A549 (cell line): ENCODE measurements around the gene CDC16. TPM values are rescaled to one million over a fixed set of nuclear protein-coding genes. Genes with fewer than 3 reads are reported as not detected.

Source experiments
- ATAC-seq, 2 experiments: fragments of 200-7000 bp in 1 of 2; fragments of >200 bp in 1 of 2; cut with Nextera tagmentation in 1 of 2; cut with Tn5 transposase in 1 of 2; 3 replicates each; pipeline versions ENCODE4 v1.8.0 to v1.9.1; 2018 to 2020; ENCODE audit warnings: mild to moderate bottlenecking in 1 of 2, moderate library complexity in 1 of 2
- CTCF ChIA-PET: fragments of 300-600 bp; sonication (Branson Sonifier 250); formaldehyde crosslinking; extraction: SDS; loops from one replicate; lab custom pipeline; 2021; ENCODE audit warnings: antibody characterized with exemption, inconsistent platforms; lab: Yijun Ruan, JAX
- POLR2A ChIA-PET: fragments of 350-600 bp; formaldehyde crosslinking; extraction: SDS; loops from one replicate; lab custom pipeline; 2021; ENCODE audit warnings: antibody characterized with exemption, inconsistent platforms; lab: Yijun Ruan, JAX
- DNase-seq, 2 experiments: peaks; one replicate each; pipeline versions ENCODE4 v3.0.0 to v3.0.0-alpha.2; 2011 to 2016; ENCODE audit warnings: low read depth in 1 of 2, low spot score in 1 of 2
- FAIRE-seq: peaks from 2 replicates; lab custom pipeline; 2011; peaks lifted over from hg19 to GRCh38; lab: Jason Lieb, UNC
- H3K27ac ChIP-seq, 2 experiments: fragments of >200 bp; sonication (Bioruptor Twin); formaldehyde crosslinking; 3 replicates each; pipeline ENCODE4 v1.5.1; 2016 to 2017
- H3K4me1 ChIP-seq: fragments of >200 bp; sonication (Bioruptor Twin); formaldehyde crosslinking; 3 replicates; pipeline ENCODE4 v1.6.1; 2016
- H3K4me2 ChIP-seq: fragments of >200 bp; sonication (Bioruptor Twin); formaldehyde crosslinking; 3 replicates; pipeline ENCODE4 v1.6.1; 2016
- H3K4me3 ChIP-seq: fragments of >200 bp; sonication (Bioruptor Twin); formaldehyde crosslinking; 3 replicates; pipeline ENCODE4 v1.5.1; 2016
- H3K9me3 ChIP-seq: fragments of >200 bp; sonication (Bioruptor Twin); formaldehyde crosslinking; 3 replicates; pipeline ENCODE4 v1.6.1; 2016
- ATOH8 ChIP-seq: fragments of 250-450 bp; sonication (Bioruptor Pico); IDR thresholded peaks from 2 replicates; pipeline ENCODE4 v1.5.0; 2020; ENCODE audit warnings: low read depth, mild to moderate bottlenecking, moderate library complexity
- BCL3 ChIP-seq: fragments of >200 bp; sonication (Bioruptor Twin); formaldehyde crosslinking; IDR thresholded peaks from 3 replicates; pipeline ENCODE4 v1.6.1; 2016
- BHLHE40 ChIP-seq: IDR thresholded peaks from 2 replicates; pipeline ENCODE4 v1.6.1; 2012; ENCODE audit warnings: low read depth, low read length, inconsistent platforms
- CBX8 ChIP-seq: fragments of 200-600 bp; sonication (generic); IDR thresholded peaks from 2 replicates; pipeline ENCODE4 v1.6.1; 2016
- E2F6 ChIP-seq: IDR thresholded peaks from 2 replicates; pipeline ENCODE4 v1.6.1; 2012; ENCODE audit warnings: low read depth, borderline replicate concordance
- EHF ChIP-seq: fragments of 250-450 bp; sonication (Bioruptor Pico); IDR thresholded peaks from 2 replicates; pipeline ENCODE4 v1.5.0; 2020; ENCODE audit warnings: mild to moderate bottlenecking
- EP300 ChIP-seq, 2 experiments: fragments of >200 bp; sonication (Bioruptor Twin); formaldehyde crosslinking; IDR thresholded peaks; 2 replicates in 1 of 2; 3 replicates in 1 of 2; pipeline ENCODE4 v1.6.1; 2016 to 2017
- HEYL ChIP-seq: fragments of 250-450 bp; sonication (Bioruptor Pico); IDR thresholded peaks from 2 replicates; pipeline ENCODE4 v1.8.0; 2021; ENCODE audit warnings: mild to moderate bottlenecking, moderate library complexity
- HOXB13 ChIP-seq: fragments of 250-450 bp; sonication (Bioruptor Pico); IDR thresholded peaks from 2 replicates; pipeline ENCODE4 v1.5.0; 2020; ENCODE audit warnings: low read depth, mild to moderate bottlenecking, moderate library complexity
- HOXB5 ChIP-seq: fragments of 250-450 bp; sonication (Bioruptor Pico); IDR thresholded peaks from 2 replicates; pipeline ENCODE4 v1.5.0; 2020; ENCODE audit warnings: mild to moderate bottlenecking, moderate library complexity
- JUN ChIP-seq, 2 experiments: fragments of >200 bp; sonication (Bioruptor Twin); formaldehyde crosslinking; IDR thresholded peaks; 2 replicates in 1 of 2; 3 replicates in 1 of 2; pipeline ENCODE4 v1.6.1; 2016 to 2017
- MAFK ChIP-seq: fragments of 450-650 bp; IDR thresholded peaks from 2 replicates; pipeline ENCODE4 v1.6.1; 2014; ENCODE audit not compliant: partially characterized antibody
- MAX ChIP-seq: IDR thresholded peaks from 2 replicates; pipeline ENCODE4 v1.6.1; 2012
- MYC ChIP-seq: IDR thresholded peaks from 2 replicates; pipeline ENCODE4 v1.6.1; 2012; ENCODE audit warnings: mild to moderate bottlenecking, inconsistent platforms, low read length, improper control_type of control experiment, borderline replicate concordance
- NPAS2 ChIP-seq: fragments of 250-450 bp; sonication (Bioruptor Pico); IDR thresholded peaks from 2 replicates; pipeline ENCODE4 v1.8.0; 2022; ENCODE audit warnings: mild to moderate bottlenecking, moderate library complexity, borderline replicate concordance
- PBX3 ChIP-seq: IDR thresholded peaks from 2 replicates; pipeline ENCODE4 v1.6.1; 2012
- PHF8 ChIP-seq: fragments of 200-600 bp; sonication (generic); IDR thresholded peaks from 2 replicates; pipeline ENCODE4 v1.6.1; 2016; ENCODE audit warnings: low read depth, mild to moderate bottlenecking, antibody characterized with exemption, moderate library complexity, borderline replicate concordance
- POLR2A ChIP-seq: IDR thresholded peaks from 2 replicates; pipeline ENCODE4 v1.6.1; 2012; ENCODE audit warnings: mild to moderate bottlenecking, low read length
- RNF2 ChIP-seq: fragments of 200-600 bp; sonication (generic); IDR thresholded peaks from 2 replicates; pipeline ENCODE4 v1.6.1; 2016; ENCODE audit warnings: low read depth, mild to moderate bottlenecking, antibody characterized with exemption, moderate library complexity, borderline replicate concordance
- ZFP36 ChIP-seq: fragments of 450-650 bp; IDR thresholded peaks from 2 replicates; pipeline ENCODE4 v1.6.1; 2014; ENCODE audit warnings: borderline replicate concordance; ENCODE audit not compliant: partially characterized antibody
- ZNF302 ChIP-seq: fragments of 250-450 bp; sonication (Bioruptor Pico); IDR thresholded peaks from 2 replicates; pipeline ENCODE4 v1.9.0; 2021; ENCODE audit warnings: inconsistent platforms, mild to moderate bottlenecking, moderate library complexity
- WGBS: methylation state at CpG from one replicate; pipeline ENCODE4 v1.1.6; 2017; ENCODE audit errors: missing lambda C conversion rate; 5-methylcytosine and 5-hydroxymethylcytosine counted together
- polyA minus RNA-seq: library from RNA; depleted of rRNA, polyadenylated mRNA; stranded (reverse); fragments of >200 nt; gene quantifications from 2 replicates; pipeline ENCODE4 v1.2.3, GENCODE V29; 2011; rRNA and poly(A)+ RNA removed
- polyA plus RNA-seq, 4 experiments: library from polyadenylated mRNA; depleted of rRNA in 3 of 4; stranded (reverse); fragments of >200 nt; fragmentation: RNase III in 1 of 4; extraction: RNeasy Plus Mini Kit Qiagen cat#74134 plus additional on column Dnase treatment in 1 of 4; gene quantifications; 2 replicates in 3 of 4; 3 replicates in 1 of 4; pipeline ENCODE4 v1.2.3, GENCODE V29; 2011 to 2017

The CDC16 gene
- 79.7 and 85.0 TPM in 2 replicates for polyA plus RNA-seq (2011; rRNA removed)
- polyA plus RNA-seq (2012; cell fraction: cytosol; rRNA removed) = 26.0 and 27.0 TPM in 2 replicates
- polyA plus RNA-seq (2012; cell fraction: nucleus; rRNA removed) = 21.7 and 29.7 TPM in 2 replicates
- 42.4 to 46.3 TPM (median 46.1 TPM) in 3 replicates for polyA plus RNA-seq (2017; fragmentation: RNase III; extraction: RNeasy Plus Mini Kit Qiagen cat#74134 plus additional on column Dnase treatment)
- polyA minus RNA-seq = 36.6 and 40.0 TPM in 2 replicates

GRCh38 chr13:114234645-114235421, at the start of gene CDC16:
Gene CDC16, plus strand, starts transcription at chr13:114234897. Its CDS starts 188 bp downstream, at chr13:114235085.
- H3K27ac ChIP-seq = peak within 1 kb of the TSS; percentile 94 to 97
- TF ChIP-seq E2F6 (peak; percentile 99), ATOH8 (CRISPR knock-in tag) (peak; percentile 95), ZFP36 (no peak), EHF (CRISPR knock-in tag) (no peak), HOXB13 (CRISPR knock-in tag) (peak; percentile 78), MAX (peak; percentile 99), BHLHE40 (peak; percentile 24; the same call in 1 of the 2 replicates), PHF8 (peak; percentile 86), RNF2 (peak; percentile 87; the same call in 1 of the 2 replicates), BCL3 (peak; percentile 52; the same call in 1 of the 3 replicates), HOXB5 (CRISPR knock-in tag) (peak; percentile 75; the same call in 1 of the 2 replicates), ZNF302 (CRISPR knock-in tag) (peak; percentile 82; the same call in 1 of the 2 replicates), JUN (IDR thresholded peaks at IDR 0.05) (peak in 1 of 2 experiments; percentile 87; a peak in 3 of 5 replicates), MYC (peak; percentile 55; the same call in 1 of the 2 replicates), PBX3 (0 out of 2 replicates have a peak, but pooled peaks have one; percentile 28), EP300 (IDR thresholded peaks at IDR 0.05) (no peak), CBX8 (no peak), HEYL (CRISPR knock-in tag) (peak; percentile 70; the same call in 1 of the 2 replicates), POLR2A (peak; percentile 45), MAFK (no peak), NPAS2 (CRISPR knock-in tag) (peak; percentile 62; the same call in 1 of the 2 replicates)
- no peaks in the 10 kb centered on the region for H3K9me3 ChIP-seq
- peak; percentile 98 to 99 for ATAC-seq
- WGBS = under 1% methylated on average over 17 of the region's 76 CpGs
- CTCF ChIA-PET = no interaction called here
- H3K4me3 ChIP-seq = peak within 1 kb of the TSS; percentile 83
- peak within 1 kb of the TSS; percentile 98 for H3K4me2 ChIP-seq
- H3K4me1 ChIP-seq = peaks cover 5% of the 10 kb centered on the region; the same call in 1 of the 3 replicates
- FAIRE-seq = no peak
- DNase-seq = peak; percentile 77 to 94
- POLR2A ChIA-PET = no interaction called here
